ENCODE results near the gene RCC1.
A peak's percentile ranks its signal among the peaks of the same experiment; 100 is the strongest.
"Not testable (repeated sequence)": the region's sequence is repeated elsewhere in the genome, so short reads cannot be mapped to it uniquely, and the experiment has no call there.

RCC1 gene

DNA sequence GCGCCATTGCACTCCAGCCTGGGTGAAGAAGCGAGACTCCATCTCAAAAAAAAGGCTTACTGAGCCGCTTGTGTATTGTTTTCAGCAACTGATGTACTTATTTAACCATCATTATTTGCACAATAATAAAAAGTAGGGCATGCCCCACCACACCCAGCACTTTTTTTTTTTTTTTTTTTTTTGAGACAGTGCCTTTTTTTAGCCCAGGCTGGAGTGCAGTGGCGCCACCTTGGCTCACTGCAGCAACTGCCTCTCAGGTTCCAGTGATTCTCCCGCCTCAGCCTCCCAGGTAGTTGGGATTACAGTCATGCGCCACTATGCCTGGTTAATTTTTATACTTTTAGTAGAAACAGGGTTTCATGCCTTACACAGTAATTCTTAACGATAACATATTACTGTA lies 34.8 kb downstream of the RCC1 start:
- Histone ChIP-seq H3K36me3 (peaks cover 25% of the 10 kb centered on the region), H3K9me3 (no peaks in the 10 kb centered on the region), H3K4me1 (no peaks in the 10 kb centered on the region; the same call in 1 of the 2 replicates), H3K4me3 (ENCODE audit: low read depth, low read length) (no peak overlapping the region), H3K27me3 (no peaks in the 10 kb centered on the region)
- TF ChIP-seq, protein P1, sequence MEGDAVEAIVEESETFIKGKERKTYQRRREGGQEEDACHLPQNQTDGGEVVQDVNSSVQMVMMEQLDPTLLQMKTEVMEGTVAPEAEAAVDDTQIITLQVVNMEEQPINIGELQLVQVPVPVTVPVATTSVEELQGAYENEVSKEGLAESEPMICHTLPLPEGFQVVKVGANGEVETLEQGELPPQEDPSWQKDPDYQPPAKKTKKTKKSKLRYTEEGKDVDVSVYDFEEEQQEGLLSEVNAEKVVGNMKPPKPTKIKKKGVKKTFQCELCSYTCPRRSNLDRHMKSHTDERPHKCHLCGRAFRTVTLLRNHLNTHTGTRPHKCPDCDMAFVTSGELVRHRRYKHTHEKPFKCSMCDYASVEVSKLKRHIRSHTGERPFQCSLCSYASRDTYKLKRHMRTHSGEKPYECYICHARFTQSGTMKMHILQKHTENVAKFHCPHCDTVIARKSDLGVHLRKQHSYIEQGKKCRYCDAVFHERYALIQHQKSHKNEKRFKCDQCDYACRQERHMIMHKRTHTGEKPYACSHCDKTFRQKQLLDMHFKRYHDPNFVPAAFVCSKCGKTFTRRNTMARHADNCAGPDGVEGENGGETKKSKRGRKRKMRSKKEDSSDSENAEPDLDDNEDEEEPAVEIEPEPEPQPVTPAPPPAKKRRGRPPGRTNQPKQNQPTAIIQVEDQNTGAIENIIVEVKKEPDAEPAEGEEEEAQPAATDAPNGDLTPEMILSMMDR (IDR thresholded peaks at IDR 0.05; ENCODE audit: low read depth, low read length), result no peak
- no peak for DNase-seq

DNA sequence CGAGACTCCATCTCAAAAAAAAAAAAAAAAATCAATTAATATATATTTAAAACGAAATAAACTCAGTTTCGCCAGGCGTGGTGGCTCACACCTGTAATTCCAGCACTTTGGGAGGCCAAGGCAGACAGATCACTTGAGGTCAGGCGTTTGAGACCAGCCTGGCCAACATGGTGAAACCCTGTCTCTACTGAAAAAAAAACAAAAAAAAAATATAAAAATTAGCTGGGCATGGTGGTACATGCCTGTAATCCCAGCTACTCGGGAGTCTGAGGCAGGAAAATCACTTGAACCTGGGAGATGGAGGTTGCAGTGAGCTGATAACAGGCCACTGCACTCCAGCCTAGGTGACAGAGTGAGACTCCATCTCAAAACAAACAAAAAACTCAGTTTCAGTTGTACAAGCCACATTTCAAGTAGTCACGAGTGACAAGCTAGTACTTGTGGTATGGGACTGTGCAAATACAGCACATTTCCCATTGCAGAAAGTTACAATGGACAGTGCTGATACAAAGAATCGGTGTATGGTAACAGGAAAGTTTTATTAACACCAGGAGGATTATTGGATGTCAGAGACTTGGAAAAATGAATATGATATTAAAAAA lies 35.7 kb downstream of the RCC1 start:
- H3K36me3 ChIP-seq, result peaks cover 17% of the 10 kb centered on the region
- H3K27me3 ChIP-seq; H3K4me3 ChIP-seq (ENCODE audit: low read depth, low read length); H3K4me1 ChIP-seq; H3K9me3 ChIP-seq; DNase-seq: not testable (repeated sequence)

DNA sequence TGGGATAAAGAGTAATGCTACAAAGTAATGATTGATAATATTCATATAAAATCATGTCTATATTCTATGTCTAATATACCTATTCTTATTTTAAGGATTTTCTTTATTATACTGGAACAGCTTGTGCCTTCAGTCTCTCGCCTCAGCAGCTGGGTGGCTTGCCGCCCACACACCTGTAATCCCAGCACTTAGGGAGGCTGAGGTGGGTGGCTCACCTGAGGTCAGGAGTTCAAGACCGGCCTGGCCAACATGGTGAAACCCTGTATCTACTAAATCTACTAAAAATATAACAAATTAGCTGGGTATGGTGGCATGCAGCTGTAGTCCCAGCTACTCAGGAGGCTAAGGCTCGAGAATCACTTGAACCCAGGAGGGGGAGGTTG lies 39.4 kb downstream of the RCC1 start:
- no peaks in the 10 kb centered on the region for H3K9me3 ChIP-seq
- H3K27me3 ChIP-seq, result no peaks in the 10 kb centered on the region
- TF ChIP-seq, protein P1 (IDR thresholded peaks at IDR 0.05; ENCODE audit: low read depth, low read length), result no peak

DNA sequence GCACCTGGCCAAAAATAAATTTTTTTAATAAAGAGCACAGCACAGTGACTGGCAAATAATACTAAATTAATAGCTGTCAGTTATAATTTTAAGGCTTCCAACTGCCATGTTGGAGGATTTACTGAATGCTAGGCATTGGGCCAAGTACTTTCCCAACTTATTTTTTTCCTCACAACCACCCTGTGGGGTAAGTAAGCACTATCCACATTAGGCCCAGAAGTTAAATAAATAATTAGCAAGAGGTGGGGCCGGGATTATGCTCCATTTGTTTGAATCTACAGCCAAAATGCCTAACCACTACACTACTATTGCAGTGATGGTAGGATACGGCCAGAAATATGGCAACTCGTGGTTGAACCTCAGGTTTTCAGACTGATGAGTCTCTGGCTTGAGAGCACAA lies 42.5 kb downstream of the RCC1 start:
- TF ChIP-seq, protein P1 (IDR thresholded peaks at IDR 0.05; ENCODE audit: low read depth, low read length), result no peak
- no peaks in the 10 kb centered on the region for H3K27me3 ChIP-seq
- H3K36me3 ChIP-seq, result no peaks in the 10 kb centered on the region
- H3K9me3 ChIP-seq, result no peaks in the 10 kb centered on the region
- H3K4me1 ChIP-seq, result no peaks in the 10 kb centered on the region
- no peak for DNase-seq
- H3K4me3 ChIP-seq (ENCODE audit: low read depth, low read length), result no peak overlapping the region

More for the DNA sequence above, 39.4 kb downstream of the RCC1 start:
- Histone ChIP-seq H3K36me3 (no peaks in the 10 kb centered on the region), H3K4me3 (ENCODE audit: low read depth, low read length) (no peak overlapping the region), H3K4me1 (no peaks in the 10 kb centered on the region)
- no peak for DNase-seq

DNA sequence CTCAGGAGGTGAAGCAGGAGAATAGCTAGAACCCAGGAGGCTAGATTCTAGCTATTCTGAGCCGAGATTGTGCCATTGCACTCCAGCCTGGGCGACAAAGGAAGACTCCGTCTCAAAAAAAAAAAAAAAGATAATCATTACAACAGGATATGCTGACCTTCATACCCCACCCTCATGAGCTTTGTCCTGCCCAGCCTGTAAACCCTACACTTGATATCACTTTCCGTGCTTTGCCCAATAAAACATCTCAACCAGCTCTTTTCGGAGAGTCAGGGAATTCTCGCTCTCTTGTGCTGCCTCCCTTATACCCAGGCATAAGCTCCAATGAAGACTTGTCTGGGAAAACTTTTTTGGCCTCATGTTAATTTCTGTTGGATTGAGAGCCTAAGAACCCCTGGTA lies 45.5 kb downstream of the RCC1 start:
- no peak for DNase-seq
- Histone ChIP-seq H3K36me3 (no peaks in the 10 kb centered on the region), H3K4me3 (ENCODE audit: low read depth, low read length) (no peak overlapping the region), H3K9me3 (no peaks in the 10 kb centered on the region), H3K27me3 (no peaks in the 10 kb centered on the region), H3K4me1 (no peaks in the 10 kb centered on the region)
- TF ChIP-seq, protein P1 (IDR thresholded peaks at IDR 0.05; ENCODE audit: low read depth, low read length), result no peak

DNA sequence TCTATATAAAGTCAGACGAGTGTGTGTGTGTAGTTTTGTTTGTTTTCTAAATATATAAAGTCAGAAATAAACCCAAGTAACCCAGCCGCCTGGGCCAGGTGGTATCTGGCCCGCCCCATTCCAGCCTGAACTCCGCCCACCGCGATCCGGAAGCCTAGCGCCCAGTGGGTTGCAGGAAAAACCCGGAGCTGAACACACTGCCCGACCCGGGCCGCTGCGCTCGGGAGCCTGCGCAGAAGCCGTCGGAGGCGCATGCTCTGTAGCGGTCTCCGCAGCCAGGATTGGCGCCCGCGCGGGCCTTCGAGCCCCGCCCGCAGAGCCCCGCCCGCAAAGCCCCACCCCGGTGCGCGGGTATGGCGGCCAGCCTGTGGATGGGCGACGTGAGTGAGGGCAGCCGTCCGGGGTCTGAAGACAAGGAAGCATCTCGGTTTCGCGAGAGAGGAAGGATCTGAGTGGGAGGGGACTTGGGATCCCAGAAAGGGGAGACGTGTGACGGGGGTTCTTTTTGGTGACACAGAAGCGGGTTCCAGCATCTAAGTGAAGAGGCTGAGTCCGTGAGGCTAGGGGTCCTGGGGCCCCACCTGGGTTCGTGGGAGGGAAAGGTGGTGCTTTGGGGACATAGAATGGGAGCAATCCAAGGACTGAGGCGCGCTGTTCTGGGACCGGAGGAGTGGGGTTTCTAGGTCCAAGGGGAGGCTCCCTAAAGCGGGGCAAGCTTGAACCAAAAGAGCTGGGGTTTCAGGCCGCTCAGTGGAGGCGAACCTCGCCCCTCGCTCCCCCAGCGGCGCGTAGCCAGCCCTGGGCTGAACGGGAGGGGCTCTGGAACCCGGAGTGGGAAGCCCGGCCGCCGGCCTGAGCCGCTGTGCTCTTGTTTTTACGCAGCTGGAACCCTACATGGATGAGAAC lies 47.2 kb downstream of the RCC1 start, which contains the start of gene TRNAU1AP:
Gene TRNAU1AP, plus strand, starts transcription at position 328 of the 906 bp plus-strand sequence. Its CDS starts 26 bp downstream, at position 354.
- no peaks in the 10 kb centered on the region for H3K36me3 ChIP-seq
- DNase-seq, result peak; percentile 92
- H3K4me1 ChIP-seq, result no peaks in the 10 kb centered on the region
- no peaks in the 10 kb centered on the region for H3K9me3 ChIP-seq
- peak within 1 kb of the TSS; percentile 87 for H3K4me3 ChIP-seq (ENCODE audit: low read depth, low read length)
- TF ChIP-seq, protein P1 (IDR thresholded peaks at IDR 0.05; ENCODE audit: low read depth, low read length), result no peak
- no peaks in the 10 kb centered on the region for H3K27me3 ChIP-seq

All from BE2C (cell line).